ENCODE results near the gene FGR.
"Not testable (repeated sequence)": the region's sequence is repeated elsewhere in the genome, so short reads cannot be mapped to it uniquely, and the experiment has no call there.

Gene FGR

DNA sequence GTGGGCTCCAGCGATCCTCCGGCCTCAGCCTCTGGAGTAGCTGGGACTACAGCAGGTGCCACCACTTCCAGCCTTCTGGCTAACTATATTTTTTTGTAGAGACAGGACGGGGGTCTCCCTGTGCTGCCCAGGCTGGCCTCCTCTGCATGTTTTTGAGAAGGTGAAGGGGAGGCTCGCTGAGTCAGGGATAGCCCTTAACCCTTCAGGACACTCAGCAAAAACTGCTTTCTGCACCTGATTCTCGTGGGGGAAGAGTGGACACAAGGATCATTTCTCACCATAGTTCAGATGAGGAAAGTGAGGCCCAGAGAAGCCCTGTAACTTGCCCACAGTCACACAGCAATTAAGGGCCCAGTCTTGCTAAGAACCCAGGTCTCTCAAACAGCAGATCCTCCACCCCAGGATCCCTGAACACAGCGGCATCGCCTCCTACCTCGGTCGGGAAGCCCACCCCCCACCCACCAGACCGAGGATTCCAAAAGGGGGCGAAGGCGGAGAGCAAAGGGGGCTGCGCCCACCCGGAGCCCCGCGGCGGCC lies 1.3 kb downstream of the FGR start:
- peak overlapping the region; percentile 21 for H3K4me3 ChIP-seq (ENCODE audit: low read depth, low read length)
- DNase-seq (ENCODE audit: low read depth), result no peak
- TF ChIP-seq, protein P1, sequence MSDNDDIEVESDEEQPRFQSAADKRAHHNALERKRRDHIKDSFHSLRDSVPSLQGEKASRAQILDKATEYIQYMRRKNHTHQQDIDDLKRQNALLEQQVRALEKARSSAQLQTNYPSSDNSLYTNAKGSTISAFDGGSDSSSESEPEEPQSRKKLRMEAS (IDR thresholded peaks at IDR 0.05; ENCODE audit: low read depth, low read length), result no peak
- no peak for TF ChIP-seq MYC (IDR thresholded peaks at IDR 0.05; ENCODE audit: low read depth, low read length)
- no peak for TF ChIP-seq CTCF (IDR thresholded peaks at IDR 0.05; ENCODE audit: low read depth, low read length)
- TF ChIP-seq POLR2A (IDR thresholded peaks at IDR 0.05; ENCODE audit: extremely low read depth, insufficient read length), result no peak

- H3K4me3 ChIP-seq (ENCODE audit: low read depth, low read length), result no peak overlapping the region
- TF ChIP-seq, protein P1 (IDR thresholded peaks at IDR 0.05; ENCODE audit: low read depth, low read length), result no peak
- TF ChIP-seq CTCF (IDR thresholded peaks at IDR 0.05; ENCODE audit: low read depth, low read length) (no peak), MYC (IDR thresholded peaks at IDR 0.05; ENCODE audit: low read depth, low read length) (no peak), POLR2A (IDR thresholded peaks at IDR 0.05; ENCODE audit: extremely low read depth, insufficient read length) (no peak)
- DNase-seq (ENCODE audit: low read depth), result no peak
These were observed 1.7 kb downstream of the FGR start for GRCh38 chr1:27633298-27633610.

DNA sequence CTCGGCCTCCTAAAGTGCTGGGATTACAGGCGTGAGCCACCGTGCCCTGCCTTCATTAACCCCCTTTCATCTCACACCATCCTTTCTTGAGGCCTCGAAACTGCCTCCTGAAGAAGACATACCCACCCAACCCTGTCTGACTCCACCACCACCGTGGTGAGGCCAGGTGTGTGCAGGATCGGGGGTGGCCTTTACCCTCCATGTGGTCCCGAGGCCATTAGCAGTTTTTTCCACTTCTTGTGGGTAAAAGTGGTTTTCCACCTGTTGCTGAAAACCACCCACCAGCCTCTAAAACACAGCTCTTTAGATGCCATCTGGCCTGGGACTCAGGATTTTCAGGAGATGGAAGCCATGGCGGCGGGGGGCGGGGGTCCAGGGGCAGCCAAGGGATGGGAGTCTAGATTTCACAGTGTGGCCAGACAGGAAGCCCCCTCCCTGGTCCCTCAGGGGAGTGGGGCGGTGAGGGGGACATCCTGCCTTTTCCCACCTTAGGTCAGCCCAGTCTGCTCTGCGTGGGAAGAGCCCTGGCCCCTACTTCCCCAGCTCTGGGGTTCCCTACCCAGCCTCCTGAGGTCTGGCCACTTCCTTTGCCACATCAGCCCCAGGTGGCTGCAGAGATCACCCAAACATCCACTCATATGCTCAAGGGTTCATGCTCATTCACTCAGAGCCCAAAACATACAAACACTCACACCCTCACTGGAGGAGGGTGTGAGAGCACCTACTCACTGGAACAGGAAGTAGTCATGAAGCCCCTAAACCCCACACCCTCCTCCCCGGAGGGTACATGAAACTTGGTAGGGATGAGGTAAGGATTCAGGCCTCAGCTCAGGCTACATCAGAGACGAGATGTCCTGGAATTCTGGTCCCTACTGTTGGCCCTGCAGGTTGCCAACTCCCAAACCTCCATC lies 2.3 kb downstream of the FGR start:
- H3K4me3 ChIP-seq (ENCODE audit: low read depth, low read length), result no peak overlapping the region
- peak; percentile 84 for DNase-seq (ENCODE audit: low read depth)
- TF ChIP-seq MYC (IDR thresholded peaks at IDR 0.05; ENCODE audit: low read depth, low read length) (no peak), CTCF (IDR thresholded peaks at IDR 0.05; ENCODE audit: low read depth, low read length) (no peak), POLR2A (IDR thresholded peaks at IDR 0.05; ENCODE audit: extremely low read depth, insufficient read length) (no peak)
- TF ChIP-seq, protein P1 (IDR thresholded peaks at IDR 0.05; ENCODE audit: low read depth, low read length), result no peak

DNA sequence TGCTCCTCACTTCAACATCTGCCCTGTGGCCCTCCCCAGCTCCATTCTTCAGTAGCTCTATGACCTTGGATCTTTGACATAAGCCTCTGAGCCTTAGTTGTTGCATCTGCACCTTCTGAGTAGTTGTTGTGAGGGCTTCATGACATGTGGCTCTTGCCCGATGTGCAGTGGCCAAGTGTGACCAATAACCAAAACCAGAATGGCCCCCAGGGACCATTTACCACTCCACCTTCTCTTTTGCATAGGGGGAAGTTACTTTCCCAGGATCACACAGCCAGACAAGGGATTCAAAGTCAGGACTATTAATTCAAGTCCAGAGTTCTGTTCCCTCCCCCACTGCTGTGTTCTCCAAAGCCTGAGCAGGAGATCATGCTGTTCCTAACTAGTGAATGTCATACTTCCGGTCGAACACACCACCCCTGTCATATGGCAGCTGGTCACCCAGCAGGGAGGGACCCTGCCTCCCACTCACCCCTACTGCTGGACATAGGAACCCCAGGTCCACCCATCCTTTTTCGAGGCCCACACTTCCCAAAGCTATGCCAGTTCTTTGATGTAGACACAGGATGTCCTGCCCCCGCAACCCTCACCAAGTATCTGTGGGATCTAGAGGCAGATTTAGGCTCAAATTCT lies 4.0 kb downstream of the FGR start:
- no peak overlapping the region for H3K4me3 ChIP-seq (ENCODE audit: low read depth, low read length)
- peak; percentile 76 for DNase-seq (ENCODE audit: low read depth)
- TF ChIP-seq MYC (IDR thresholded peaks at IDR 0.05; ENCODE audit: low read depth, low read length) (no peak), POLR2A (IDR thresholded peaks at IDR 0.05; ENCODE audit: extremely low read depth, insufficient read length) (no peak), CTCF (IDR thresholded peaks at IDR 0.05; ENCODE audit: low read depth, low read length) (no peak)
- TF ChIP-seq, protein P1 (IDR thresholded peaks at IDR 0.05; ENCODE audit: low read depth, low read length), result 0 out of 2 replicates have a peak, but pooled peaks have one; percentile 8

DNA sequence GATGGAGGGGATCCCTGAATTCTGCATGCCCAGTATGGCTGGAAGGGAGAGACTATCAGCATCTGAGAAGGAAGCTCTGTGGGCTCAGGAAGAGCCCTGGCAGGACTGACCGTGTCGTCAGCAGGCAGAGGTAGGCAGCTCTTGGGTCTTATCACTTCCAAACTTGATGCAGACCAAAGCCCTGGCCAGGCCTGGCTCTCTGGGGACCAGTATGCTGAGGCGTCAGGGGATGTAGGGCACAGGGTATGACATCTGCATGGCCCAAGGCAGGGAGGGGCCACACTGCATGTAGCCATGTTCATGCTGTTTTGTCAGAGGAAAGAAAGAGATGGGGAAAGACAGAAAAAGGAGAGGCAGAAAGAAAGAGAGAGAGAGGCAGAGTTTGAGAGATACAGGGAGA lies 6.3 kb downstream of the FGR start:
- DNase-seq (ENCODE audit: low read depth), result peak; percentile 36
- TF ChIP-seq, protein P1 (IDR thresholded peaks at IDR 0.05; ENCODE audit: low read depth, low read length), result no peak
- TF ChIP-seq MYC (IDR thresholded peaks at IDR 0.05; ENCODE audit: low read depth, low read length) (no peak), CTCF (IDR thresholded peaks at IDR 0.05; ENCODE audit: low read depth, low read length) (no peak), POLR2A (IDR thresholded peaks at IDR 0.05; ENCODE audit: extremely low read depth, insufficient read length) (no peak)
- no peak overlapping the region for H3K4me3 ChIP-seq (ENCODE audit: low read depth, low read length)

GRCh38 chr1:27627733-27628132 lies 7.3 kb downstream of the FGR start:
- H3K4me3 ChIP-seq (ENCODE audit: low read depth, low read length); DNase-seq (ENCODE audit: low read depth): not testable (repeated sequence)

Data from NB4 (cell line).